ENCODE data around the gene MARCHF3.

DNA sequence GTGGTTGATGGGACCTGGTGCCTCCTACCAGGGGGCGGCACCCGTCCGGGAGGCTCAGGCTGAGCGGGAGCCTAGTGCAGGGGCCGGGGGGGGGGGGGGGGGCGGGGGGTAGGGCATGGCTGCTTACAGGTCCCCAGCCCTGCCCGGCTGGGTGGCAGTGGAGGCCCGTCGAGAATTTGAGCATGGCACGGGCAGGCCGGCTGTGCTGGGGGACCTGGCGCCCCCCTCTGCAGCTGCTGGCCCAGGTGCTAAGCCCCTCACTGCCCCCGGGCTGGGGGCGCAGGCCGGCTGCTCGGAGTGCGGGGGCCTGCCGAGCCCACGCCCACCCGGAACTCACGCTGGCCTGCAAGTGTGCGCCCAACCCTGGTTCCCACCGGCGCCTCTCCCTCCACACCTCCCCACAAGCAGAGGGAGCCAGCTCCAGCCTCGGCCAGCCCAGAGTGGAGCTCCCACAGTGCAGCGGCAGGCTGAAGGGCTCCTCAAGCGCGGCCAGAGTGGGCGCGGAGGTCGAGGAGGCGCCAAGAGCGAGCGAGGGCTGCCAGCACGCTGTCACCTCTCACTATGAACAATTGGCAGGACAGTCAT, 175.7 kb downstream of the MARCHF3 start:
- TF ChIP-seq, protein P1, sequence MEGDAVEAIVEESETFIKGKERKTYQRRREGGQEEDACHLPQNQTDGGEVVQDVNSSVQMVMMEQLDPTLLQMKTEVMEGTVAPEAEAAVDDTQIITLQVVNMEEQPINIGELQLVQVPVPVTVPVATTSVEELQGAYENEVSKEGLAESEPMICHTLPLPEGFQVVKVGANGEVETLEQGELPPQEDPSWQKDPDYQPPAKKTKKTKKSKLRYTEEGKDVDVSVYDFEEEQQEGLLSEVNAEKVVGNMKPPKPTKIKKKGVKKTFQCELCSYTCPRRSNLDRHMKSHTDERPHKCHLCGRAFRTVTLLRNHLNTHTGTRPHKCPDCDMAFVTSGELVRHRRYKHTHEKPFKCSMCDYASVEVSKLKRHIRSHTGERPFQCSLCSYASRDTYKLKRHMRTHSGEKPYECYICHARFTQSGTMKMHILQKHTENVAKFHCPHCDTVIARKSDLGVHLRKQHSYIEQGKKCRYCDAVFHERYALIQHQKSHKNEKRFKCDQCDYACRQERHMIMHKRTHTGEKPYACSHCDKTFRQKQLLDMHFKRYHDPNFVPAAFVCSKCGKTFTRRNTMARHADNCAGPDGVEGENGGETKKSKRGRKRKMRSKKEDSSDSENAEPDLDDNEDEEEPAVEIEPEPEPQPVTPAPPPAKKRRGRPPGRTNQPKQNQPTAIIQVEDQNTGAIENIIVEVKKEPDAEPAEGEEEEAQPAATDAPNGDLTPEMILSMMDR (IDR thresholded peaks at IDR 0.05; ENCODE audit: extremely low read depth in 1 of 2, insufficient read depth in 1 of 2, low read depth in 1 of 2, low read length in 2 of 2): no peak
- TF ChIP-seq POLR2A (IDR thresholded peaks at IDR 0.05; ENCODE audit: low read depth, low read length) (no peak), EZH2 (IDR thresholded peaks at IDR 0.05; ENCODE audit: borderline replicate concordance, low read depth, low read length, severe bottlenecking) (no peak)

Measured in endothelial cell of umbilical vein (primary cell).